ENCODE results near the gene SLC35E2B. TPM values are rescaled to one million over a fixed set of nuclear protein-coding genes. Genes with fewer than 3 reads are reported as not detected.

SLC35E2B gene
- total RNA-seq, 1 experiment from 2014 or later: 41.7 TPM

DNA sequence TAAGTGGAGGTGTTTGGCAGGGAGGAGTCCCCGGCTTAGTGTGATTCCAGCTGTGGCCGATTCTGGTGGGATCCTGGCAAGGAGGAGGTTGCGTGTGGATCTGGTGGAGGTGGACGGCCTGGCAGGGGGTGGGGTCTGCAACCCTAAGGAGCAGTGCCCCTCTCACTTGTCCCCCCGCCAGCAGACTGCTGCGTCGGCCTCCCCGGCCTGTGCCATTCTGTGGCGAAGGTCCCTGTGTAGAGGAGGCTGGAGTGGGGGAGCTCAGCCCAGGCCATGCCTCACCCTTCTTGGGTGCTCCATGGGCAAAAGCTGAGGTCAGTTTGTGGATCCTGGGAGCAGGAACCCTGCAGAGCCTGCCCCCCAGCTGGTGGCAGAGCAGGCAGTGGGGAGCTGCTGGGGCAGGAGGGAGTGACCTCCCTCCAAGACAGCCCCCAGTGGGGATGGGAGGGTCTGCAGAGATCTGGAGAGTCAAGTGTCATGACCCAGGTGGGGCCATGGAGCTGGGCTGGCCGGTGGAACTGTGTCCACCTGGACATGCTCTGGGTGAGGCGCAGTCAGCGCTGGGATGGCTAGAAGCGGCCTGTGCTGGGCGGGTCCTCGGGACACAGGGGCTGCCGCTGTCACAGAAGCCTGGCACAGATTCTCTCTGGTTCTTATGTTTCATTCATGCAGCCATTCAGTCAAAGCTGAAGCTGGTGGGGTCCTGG lies 72.0 kb downstream of the SLC35E2B start:
- H3K27me3 Mint-ChIP-seq (ENCODE audit: low read depth): no peaks in the 10 kb centered on the region; the same call in 1 of the 2 replicates
- no peak for DNase-seq
- 0 out of 7 replicates have a peak overlapping the region, but pooled peaks of 1 of the 3 experiments have one; percentile 32 for H3K27ac Mint-ChIP-seq

More for the DNA sequence above, 72.0 kb downstream of the SLC35E2B start:
- no peak overlapping the region for H4K8ac ChIP-seq (replicated peaks; ENCODE audit: insufficient read length, low read depth, low read length)
- WGBS (ENCODE audit: extremely low coverage, insufficient read length, low lambda C conversion rate): no CpG with 5 or more reads among the region's 16 CpGs
- H4K20me1 ChIP-seq (ENCODE audit: control insufficient read depth, insufficient read depth, insufficient read length): no peaks in the 10 kb centered on the region
- H3K4me1 ChIP-seq (ENCODE audit: insufficient read depth, low read length): no peaks in the 10 kb centered on the region
- no peak overlapping the region for H3K4ac ChIP-seq (ENCODE audit: low read depth, low read length)
- no peak overlapping the region for H3K14ac ChIP-seq (ENCODE audit: insufficient read depth, low read length)
- no peak overlapping the region for H3K56ac ChIP-seq (ENCODE audit: insufficient read length, low read depth, low read length)
- H2BK120ac ChIP-seq (ENCODE audit: low read depth, low read length, poor library complexity, severe bottlenecking): no peak overlapping the region
- no peaks in the 10 kb centered on the region for H3K9me3 ChIP-seq (ENCODE audit: control insufficient read depth, low read depth, low read length)
- H2BK5ac ChIP-seq (ENCODE audit: insufficient read length, low read length): no peak overlapping the region
- TF ChIP-seq, protein P1, sequence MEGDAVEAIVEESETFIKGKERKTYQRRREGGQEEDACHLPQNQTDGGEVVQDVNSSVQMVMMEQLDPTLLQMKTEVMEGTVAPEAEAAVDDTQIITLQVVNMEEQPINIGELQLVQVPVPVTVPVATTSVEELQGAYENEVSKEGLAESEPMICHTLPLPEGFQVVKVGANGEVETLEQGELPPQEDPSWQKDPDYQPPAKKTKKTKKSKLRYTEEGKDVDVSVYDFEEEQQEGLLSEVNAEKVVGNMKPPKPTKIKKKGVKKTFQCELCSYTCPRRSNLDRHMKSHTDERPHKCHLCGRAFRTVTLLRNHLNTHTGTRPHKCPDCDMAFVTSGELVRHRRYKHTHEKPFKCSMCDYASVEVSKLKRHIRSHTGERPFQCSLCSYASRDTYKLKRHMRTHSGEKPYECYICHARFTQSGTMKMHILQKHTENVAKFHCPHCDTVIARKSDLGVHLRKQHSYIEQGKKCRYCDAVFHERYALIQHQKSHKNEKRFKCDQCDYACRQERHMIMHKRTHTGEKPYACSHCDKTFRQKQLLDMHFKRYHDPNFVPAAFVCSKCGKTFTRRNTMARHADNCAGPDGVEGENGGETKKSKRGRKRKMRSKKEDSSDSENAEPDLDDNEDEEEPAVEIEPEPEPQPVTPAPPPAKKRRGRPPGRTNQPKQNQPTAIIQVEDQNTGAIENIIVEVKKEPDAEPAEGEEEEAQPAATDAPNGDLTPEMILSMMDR (conservative IDR thresholded peaks at IDR 0.05): no peak
- H3K79me2 ChIP-seq (ENCODE audit: insufficient read depth, low read length): no peaks in the 10 kb centered on the region
- H2BK12ac ChIP-seq (ENCODE audit: insufficient read length, low read depth, low read length): no peak overlapping the region
- H2BK15ac ChIP-seq (ENCODE audit: low read depth, low read length): no peak overlapping the region
- no peak overlapping the region for H2AK5ac ChIP-seq (ENCODE audit: insufficient read length, low read length)
- no peak overlapping the region for H3K27ac ChIP-seq (ENCODE audit: insufficient read length, low read depth, low read length)
- no peak overlapping the region for H3K18ac ChIP-seq (ENCODE audit: insufficient read length, low read depth, low read length)
- H3K9ac ChIP-seq (ENCODE audit: extremely low read depth, insufficient read length, low read length): no peak overlapping the region
- no peak overlapping the region for H3K23ac ChIP-seq (ENCODE audit: insufficient read length, low read depth, low read length)
- no peaks in the 10 kb centered on the region for H3K79me1 ChIP-seq (ENCODE audit: insufficient read depth, low read depth, low read length, poor library complexity, severe bottlenecking)
- Mint-ChIP-seq H3K4me3 (no peak overlapping the region), H3K36me3 (ENCODE audit: insufficient read depth in 1 of 3, low read depth in 3 of 3) (peaks cover 2 to 8% (median 6%) of the 10 kb centered on the region in 3 experiments; a peak in 6 of 7 replicates), H3K9me3 (no peaks in the 10 kb centered on the region), H3K4me1 (peaks cover 2 to 3% of the 10 kb centered on the region in 2 experiments; a peak in 2 of 4 replicates)
- H2AFZ ChIP-seq (ENCODE audit: low read length): no peak overlapping the region
- H3K23me2 ChIP-seq (ENCODE audit: insufficient read length, low read depth, low read length, poor library complexity, severe bottlenecking): peaks cover 7% of the 10 kb centered on the region
- H3K4me2 ChIP-seq (ENCODE audit: insufficient read depth, insufficient read length, low read length): no peak overlapping the region
- no peak overlapping the region for H4K91ac ChIP-seq (ENCODE audit: insufficient read length, low read depth, low read length)
- H4K5ac ChIP-seq (ENCODE audit: insufficient read length, low read depth, low read length): no peak overlapping the region
- no peaks in the 10 kb centered on the region for H3K27me3 ChIP-seq (ENCODE audit: insufficient read depth, low read length)
- no peak overlapping the region for H3T11ph ChIP-seq (ENCODE audit: low read length)
- H2BK20ac ChIP-seq (ENCODE audit: low read depth, low read length, poor library complexity, severe bottlenecking): no peak overlapping the region
